HG03558 (cell line): ENCODE results near the gene TMEM198.

Experiments
- ATAC-seq: cut with Tn5 transposase; IDR thresholded peaks from one replicate; pipeline ENCODE4 v1.9.1; 2021; ENCODE audit warnings: moderate number of reproducible peaks; ENCODE audit not compliant: unreplicated experiment; ENCODE audit errors: extremely low read depth

Gene TMEM198

DNA sequence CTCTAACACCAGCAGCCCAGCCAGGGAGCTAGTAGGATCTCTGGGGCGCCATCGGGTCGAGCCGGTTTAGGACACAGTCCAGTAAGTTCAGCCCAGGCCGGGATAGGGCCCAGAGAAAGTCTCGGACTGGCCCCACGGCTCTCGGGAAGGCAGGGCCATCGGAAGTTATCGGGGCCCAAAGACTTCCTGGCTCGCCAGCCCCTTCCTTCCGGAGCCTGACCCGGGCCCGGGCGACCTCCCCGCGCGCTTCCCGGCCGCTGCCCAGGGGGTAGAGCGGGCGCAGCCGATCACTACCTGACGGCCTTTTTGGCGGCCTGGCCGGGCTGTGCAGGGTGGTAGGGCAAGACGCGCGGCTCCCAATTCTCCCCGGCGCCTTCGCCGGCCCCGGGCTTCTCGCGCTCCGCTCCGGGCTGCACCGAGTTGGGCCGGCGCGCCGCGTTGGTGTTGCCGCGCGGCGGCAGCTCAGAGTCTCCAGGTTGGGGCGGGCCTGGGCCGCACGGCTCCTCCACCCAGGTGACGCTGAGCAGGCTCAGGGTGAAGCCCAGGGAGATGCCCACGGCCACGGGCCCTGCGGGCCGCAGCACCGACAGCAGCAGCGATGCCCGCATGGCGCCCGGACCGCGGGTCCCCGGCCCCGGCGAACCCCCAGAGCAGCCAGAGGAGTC lies 765 bp upstream of the TMEM198 start:
- peak; percentile 18 for ATAC-seq

- ATAC-seq, result no peak
Measured at GRCh38 chr2:219544567-219544966, 739 bp downstream of the TMEM198 start.

- no peak for ATAC-seq
Measured at GRCh38 chr2:219545295-219545942, 1.6 kb downstream of the TMEM198 start.

DNA sequence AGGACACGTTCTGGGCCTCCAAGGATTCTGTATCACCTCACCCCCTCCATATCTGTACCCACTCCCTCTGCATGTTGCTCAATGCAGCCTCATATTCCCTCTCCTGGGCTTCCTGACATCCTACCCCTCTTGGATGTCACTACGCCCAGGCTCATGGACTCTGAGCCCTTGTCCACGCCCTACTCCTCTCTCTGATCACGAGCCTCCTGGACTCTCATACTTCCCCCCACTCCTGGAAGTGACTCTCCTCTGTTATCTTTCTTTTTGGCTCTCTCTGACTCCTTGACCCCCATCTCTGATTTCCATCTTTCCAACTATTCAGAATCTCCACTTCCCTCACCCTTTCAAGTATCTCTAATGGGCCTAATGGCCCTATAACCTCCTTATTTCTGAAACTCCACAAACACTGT lies 2.1 kb downstream of the TMEM198 start:
- ATAC-seq, result no peak

- ATAC-seq, result no peak
Measured at GRCh38 chr2:219547621-219548020, 3.8 kb downstream of the TMEM198 start.

DNA sequence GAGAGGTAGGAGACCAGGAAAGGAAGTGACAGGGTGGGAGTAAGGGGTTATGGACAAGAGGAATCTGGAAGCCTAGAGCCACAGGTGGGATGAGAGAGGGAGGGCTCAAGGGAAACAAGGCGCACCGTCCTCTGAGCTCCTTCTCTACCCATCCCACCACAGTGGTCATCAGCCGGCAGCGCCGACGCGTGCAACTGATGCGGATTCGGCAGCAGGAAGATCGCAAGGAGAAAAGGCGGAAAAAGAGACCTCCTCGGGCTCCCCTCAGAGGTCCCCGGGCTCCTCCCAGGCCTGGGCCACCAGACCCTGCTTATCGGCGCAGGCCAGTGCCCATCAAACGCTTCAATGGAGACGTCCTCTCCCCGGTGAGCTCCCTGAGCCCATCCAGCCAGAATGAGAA lies 5.2 kb downstream of the TMEM198 start:
- ATAC-seq, result no peak

GRCh38 chr2:219549619-219550018 lies 5.8 kb downstream of the TMEM198 start:
- no peak for ATAC-seq

DNA sequence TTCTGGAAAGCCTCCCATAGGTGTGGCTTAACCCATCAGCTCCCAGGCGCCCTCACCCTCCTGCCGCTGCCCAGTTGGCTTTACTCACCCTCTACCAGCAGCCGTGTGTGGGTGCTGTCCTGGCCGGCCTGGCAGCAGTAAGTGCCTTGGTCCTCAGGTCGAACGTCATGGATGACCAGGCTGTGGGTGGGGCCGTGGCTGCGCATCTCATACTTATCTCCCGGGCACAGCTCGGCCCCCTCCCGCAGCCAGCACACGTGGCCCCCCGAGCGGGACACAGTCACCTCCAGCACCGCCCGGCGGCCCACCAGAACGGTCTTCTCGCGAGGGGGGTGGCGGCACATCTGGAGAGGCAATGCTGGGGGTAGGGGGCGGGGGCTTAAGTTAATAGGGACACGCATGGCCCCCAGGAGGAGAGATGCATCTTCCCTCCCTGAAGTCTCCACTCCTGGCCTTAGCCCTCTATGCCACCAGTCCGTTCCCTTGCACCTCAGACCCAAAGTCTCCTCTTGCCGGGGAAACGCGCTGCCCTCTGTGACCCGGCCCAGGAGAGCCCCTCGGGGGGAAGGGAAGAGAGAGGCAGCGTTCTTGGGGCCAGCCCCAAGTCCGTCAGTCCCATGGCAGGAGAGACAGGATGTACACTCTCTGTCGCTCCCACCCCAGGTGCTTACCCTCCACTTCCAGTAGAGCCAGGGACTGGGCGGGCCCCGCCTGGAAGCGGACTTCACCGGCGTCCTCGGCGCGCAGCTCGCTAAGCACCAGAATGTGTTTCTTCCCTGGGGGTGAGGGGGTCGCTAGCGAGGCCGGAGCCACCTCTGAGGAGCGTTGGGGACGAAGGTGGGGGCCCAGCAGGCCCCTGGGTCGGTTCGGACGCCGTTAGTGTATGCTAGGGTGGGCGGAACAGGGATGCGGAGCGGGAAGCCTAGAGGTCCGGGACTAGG lies 7.9 kb downstream of the TMEM198 start:
- ATAC-seq, result no peak

DNA sequence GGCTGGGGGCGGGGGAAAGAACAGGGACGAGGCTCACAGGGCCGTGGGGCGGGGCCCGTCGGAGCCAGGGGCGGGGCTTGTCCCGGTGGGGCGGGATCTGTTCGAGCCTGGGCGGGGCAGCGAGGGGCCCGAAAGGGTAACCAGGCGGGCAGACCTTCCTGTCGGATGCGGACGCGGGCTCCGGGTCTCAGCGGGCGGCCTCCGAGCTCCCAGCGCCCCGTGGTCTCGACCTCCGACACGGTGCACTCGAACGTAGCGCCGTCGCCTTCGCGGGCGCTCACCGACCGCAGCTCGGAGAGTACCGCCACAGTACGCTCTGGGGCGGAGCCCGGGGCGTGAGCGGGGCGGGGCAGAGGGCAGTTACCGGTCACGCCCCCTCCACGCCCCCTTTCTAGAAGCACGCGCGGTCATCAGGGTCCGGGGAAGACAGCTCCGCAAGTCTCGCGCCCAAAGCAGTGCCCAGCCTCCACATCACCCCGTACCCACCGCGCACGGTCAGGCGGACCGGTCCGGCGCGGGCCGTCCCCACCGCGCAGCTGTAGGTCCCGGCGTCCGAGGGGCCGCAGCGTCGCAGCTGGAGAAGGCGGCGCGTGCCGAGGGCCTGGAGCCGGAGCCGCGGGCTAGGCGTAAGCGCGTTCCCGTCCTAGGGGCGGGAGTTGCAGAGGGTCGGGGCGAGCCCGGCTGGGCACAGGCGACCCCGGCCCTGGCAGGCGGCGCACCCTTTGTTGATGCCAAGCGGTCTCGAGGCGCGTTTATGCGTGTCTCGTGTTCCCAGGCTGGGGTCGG lies 8.7 kb downstream of the TMEM198 start:
- ATAC-seq, result peak; percentile 76

GRCh38 chr2:219553168-219553417 lies 9.3 kb downstream of the TMEM198 start:
- no peak for ATAC-seq

GRCh38 chr2:219553463-219553963 lies 9.7 kb downstream of the TMEM198 start:
- ATAC-seq, result no peak

DNA sequence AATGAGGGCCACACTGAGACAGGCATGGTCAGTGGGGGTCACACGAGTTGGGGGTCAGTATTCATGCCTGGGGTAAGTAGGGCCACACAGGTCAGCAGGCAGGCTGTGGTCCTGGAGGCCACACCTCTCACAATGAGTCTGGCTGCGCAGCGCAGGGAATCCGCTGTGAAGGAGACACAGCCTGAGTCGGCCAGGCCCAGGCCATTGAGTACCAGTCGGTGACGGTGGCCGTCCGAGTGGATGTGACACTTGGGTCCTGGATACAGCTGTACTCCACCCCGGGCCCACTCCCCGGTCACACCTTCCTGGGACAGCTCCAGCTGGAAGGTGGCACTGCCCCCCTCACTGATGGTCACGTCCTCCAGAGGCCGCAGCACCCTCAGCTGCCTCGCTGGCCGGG lies 10.5 kb downstream of the TMEM198 start:
- ATAC-seq, result no peak

DNA sequence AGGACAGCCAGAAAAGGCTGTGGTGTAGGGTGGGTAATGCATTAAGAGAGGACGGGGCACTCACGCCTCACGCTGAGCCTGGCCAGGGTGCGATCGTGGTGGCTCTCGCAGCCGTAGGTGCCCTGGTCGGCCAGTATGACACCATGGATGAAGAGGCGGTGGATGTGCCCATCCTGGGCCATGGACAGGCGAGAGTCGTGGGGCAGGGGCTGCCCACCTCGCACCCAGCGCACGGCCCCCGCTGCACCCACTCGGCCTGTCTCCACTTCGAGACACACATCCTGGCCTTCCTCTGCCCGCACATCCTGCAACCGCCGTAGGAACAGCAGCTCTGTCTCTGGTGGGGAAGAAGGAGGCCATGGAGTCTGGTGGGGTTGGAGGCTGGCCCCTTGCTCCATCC lies 12.1 kb downstream of the TMEM198 start:
- ATAC-seq, result no peak

DNA sequence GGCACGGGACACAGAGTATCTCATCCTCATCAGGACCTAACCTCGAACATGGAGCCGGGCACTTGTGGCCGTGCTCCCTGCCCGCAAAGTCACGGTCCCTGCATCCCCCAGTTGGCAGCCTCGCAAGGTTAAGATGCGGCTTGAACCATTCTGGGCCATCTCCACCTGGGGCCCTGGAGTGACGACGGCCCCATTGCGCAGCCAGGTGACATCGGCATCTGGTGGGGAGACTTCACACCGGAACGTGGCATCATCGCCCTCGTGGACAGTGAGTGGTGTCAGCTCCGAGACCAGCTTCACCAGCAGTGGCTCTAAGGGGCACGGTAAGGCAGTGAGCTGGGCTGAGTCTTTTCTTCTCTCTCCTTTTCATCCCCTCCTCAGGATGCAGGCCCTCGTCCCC lies 12.6 kb downstream of the TMEM198 start:
- ATAC-seq, result no peak

- ATAC-seq, result no peak
Measured at GRCh38 chr2:219557320-219557719, 13.5 kb downstream of the TMEM198 start.

- ATAC-seq, result no peak
Measured at GRCh38 chr2:219557791-219558785, 14.3 kb downstream of the TMEM198 start.

DNA sequence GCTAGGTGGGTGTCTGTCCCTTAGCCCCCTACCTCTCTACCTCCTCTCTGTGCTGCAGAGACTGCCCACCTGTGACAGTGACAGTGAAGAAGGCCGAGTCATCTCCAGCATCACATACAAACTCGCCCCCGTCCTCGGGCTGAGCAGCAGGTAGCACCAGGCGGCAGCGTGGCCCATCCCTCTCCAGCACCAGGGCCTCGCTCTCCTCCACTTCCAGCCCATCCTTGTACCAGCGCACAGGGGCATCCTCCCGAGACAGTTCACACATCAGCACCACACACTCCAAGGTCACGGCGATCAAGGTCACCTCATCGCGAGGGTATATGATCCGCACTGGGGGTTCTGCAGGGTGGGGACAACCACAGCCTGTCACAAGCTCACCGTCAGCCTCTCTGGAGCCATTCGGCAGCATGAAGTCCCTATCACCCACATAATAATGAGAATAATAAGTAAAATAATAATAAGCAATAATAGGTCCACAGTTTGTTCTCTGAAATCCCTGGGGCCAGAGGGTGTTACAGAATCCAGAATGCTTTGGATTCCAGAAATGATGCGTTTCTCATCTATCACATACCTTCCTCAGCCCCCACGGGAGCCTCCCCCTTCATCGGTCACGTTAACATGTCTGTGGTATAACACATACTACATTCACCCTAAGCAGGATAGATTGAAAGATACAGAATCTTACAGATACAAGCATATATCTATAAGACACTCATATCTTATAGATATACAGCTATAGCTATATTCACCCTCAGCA lies 15.5 kb downstream of the TMEM198 start:
- no peak for ATAC-seq

GRCh38 chr2:219560037-219560892 lies 16.4 kb downstream of the TMEM198 start:
- ATAC-seq, result no peak
